Parathyroid adenoma (tissue), 2 donors: Measurements from ENCODE around the gene ERICH3.

Source experiments
- H2AFZ ChIP-seq: fragments of 300-600 bp; sonication (generic); one replicate; pipeline ENCODE4 v1.7.0; 2017; ENCODE audit warnings: antibody characterized with exemption, mild to moderate bottlenecking
- H3K27ac ChIP-seq: fragments of 300-600 bp; sonication (generic); one replicate; pipeline ENCODE4 v1.7.0; 2017
- H3K27me3 ChIP-seq: fragments of 300-600 bp; sonication (generic); one replicate; pipeline ENCODE4 v1.7.0; 2017; ENCODE audit warnings: low read length; ENCODE audit not compliant: control insufficient read depth, insufficient read depth
- H3K36me3 ChIP-seq: fragments of 300-600 bp; sonication (generic); one replicate; pipeline ENCODE4 v1.7.0; 2017; ENCODE audit warnings: low read length; ENCODE audit not compliant: control insufficient read depth, insufficient read depth
- H3K4me1 ChIP-seq: fragments of 300-600 bp; sonication (generic); one replicate; pipeline ENCODE4 v1.7.0; 2017; ENCODE audit warnings: control low read depth
- H3K4me2 ChIP-seq: fragments of 300-600 bp; sonication (generic); one replicate; pipeline ENCODE4 v1.7.0; 2017; ENCODE audit warnings: low read length
- H3K4me3 ChIP-seq: fragments of 300-600 bp; sonication (generic); one replicate; pipeline ENCODE4 v1.7.0; 2017; ENCODE audit warnings: low read depth, low read length
- H3K79me2 ChIP-seq: fragments of 300-600 bp; sonication (generic); one replicate; pipeline ENCODE4 v1.7.0; 2017; ENCODE audit warnings: control low read depth
- H3K9ac ChIP-seq: fragments of 300-600 bp; sonication (generic); one replicate; pipeline ENCODE4 v1.7.0; 2017; ENCODE audit warnings: mild to moderate bottlenecking
- H3K9me3 ChIP-seq: fragments of 300-600 bp; sonication (generic); one replicate; pipeline ENCODE4 v1.7.0; 2017; ENCODE audit warnings: low read length; ENCODE audit not compliant: control insufficient read depth
- CTCF ChIP-seq: fragments of 300-600 bp; sonication (generic); IDR thresholded peaks from one replicate; pipeline ENCODE4 v1.7.0; 2017; ENCODE audit warnings: antibody characterized with exemption, mild to moderate bottlenecking
- donor health status: primary hyperparathyroidism.

ERICH3 gene

GRCh38 chr1:74715236-74715502, 41.6 kb upstream of the ERICH3 start:
- H3K27me3 ChIP-seq: no peaks in the 10 kb centered on the region
- no peak overlapping the region for H3K27ac ChIP-seq
- H2AFZ ChIP-seq: no peak overlapping the region
- H3K9ac ChIP-seq: no peak overlapping the region
- H3K4me1 ChIP-seq: no peaks in the 10 kb centered on the region
- no peaks in the 10 kb centered on the region for H3K36me3 ChIP-seq
- TF ChIP-seq CTCF: no peak
- no peaks in the 10 kb centered on the region for H3K9me3 ChIP-seq
- H3K79me2 ChIP-seq: no peaks in the 10 kb centered on the region
- H3K4me2 ChIP-seq: no peak overlapping the region
- no peak overlapping the region for H3K4me3 ChIP-seq

- no peaks in the 10 kb centered on the region for H3K36me3 ChIP-seq
- H3K27me3 ChIP-seq: no peaks in the 10 kb centered on the region
- no peak for TF ChIP-seq CTCF
- no peak overlapping the region for H2AFZ ChIP-seq
- H3K9ac ChIP-seq: no peak overlapping the region
- H3K27ac ChIP-seq: no peak overlapping the region
- no peak overlapping the region for H3K4me2 ChIP-seq
- H3K4me3 ChIP-seq: no peak overlapping the region
- no peaks in the 10 kb centered on the region for H3K79me2 ChIP-seq
- H3K9me3 ChIP-seq: no peaks in the 10 kb centered on the region
- no peaks in the 10 kb centered on the region for H3K4me1 ChIP-seq
Observed at GRCh38 chr1:74714429-74715235, 41.0 kb upstream of the ERICH3 start.

- no peaks in the 10 kb centered on the region for H3K36me3 ChIP-seq
- no peak overlapping the region for H3K27ac ChIP-seq
- no peak overlapping the region for H3K9ac ChIP-seq
- no peak overlapping the region for H3K4me2 ChIP-seq
- H3K4me1 ChIP-seq: no peaks in the 10 kb centered on the region
- no peaks in the 10 kb centered on the region for H3K9me3 ChIP-seq
- TF ChIP-seq CTCF: no peak
- H3K27me3 ChIP-seq: no peaks in the 10 kb centered on the region
- no peak overlapping the region for H3K4me3 ChIP-seq
- no peak overlapping the region for H2AFZ ChIP-seq
- H3K79me2 ChIP-seq: no peaks in the 10 kb centered on the region
Observed at GRCh38 chr1:74713849-74714248, 40.3 kb upstream of the ERICH3 start.

GRCh38 chr1:74712881-74713280, 39.3 kb upstream of the ERICH3 start:
- Histone ChIP-seq H3K36me3 (no peaks in the 10 kb centered on the region), H3K4me3 (no peak overlapping the region), H3K27ac (no peak overlapping the region), H2AFZ (no peak overlapping the region), H3K4me2 (no peak overlapping the region), H3K9me3 (no peaks in the 10 kb centered on the region), H3K9ac (no peak overlapping the region), H3K4me1 (no peaks in the 10 kb centered on the region), H3K79me2 (no peaks in the 10 kb centered on the region), H3K27me3 (no peaks in the 10 kb centered on the region)
- no peak for TF ChIP-seq CTCF
